Activated CD8-positive, alpha-beta memory T cell treated with anti-CD3 and anti-CD28 coated beads for 36 hours (primary cell): ENCODE results near the gene DPEP3. TPM values are rescaled to one million over a fixed set of nuclear protein-coding genes. Genes with fewer than 3 reads are reported as not detected.

Experiments
- CTCF ChIA-PET: fragments of 350-600 bp; sonication (Branson Sonifier 250); formaldehyde crosslinking; loops from one replicate; lab custom pipeline; 2021; ENCODE audit warnings: antibody characterized with exemption; lab: Charles Lee
- POLR2A ChIA-PET: fragments of 350-600 bp; sonication (Branson Sonifier 250); formaldehyde crosslinking; loops from one replicate; lab custom pipeline; 2021; ENCODE audit warnings: antibody characterized with exemption; lab: Charles Lee
- total RNA-seq, 2 experiments: library from RNA; stranded (reverse); gene quantifications; one replicate each; pipeline ENCODE4 v1.2.3, GENCODE V29; 2021

Gene DPEP3
- total RNA-seq, 2 experiments from 2014 or later, result 0.17 to 0.40 TPM

DNA sequence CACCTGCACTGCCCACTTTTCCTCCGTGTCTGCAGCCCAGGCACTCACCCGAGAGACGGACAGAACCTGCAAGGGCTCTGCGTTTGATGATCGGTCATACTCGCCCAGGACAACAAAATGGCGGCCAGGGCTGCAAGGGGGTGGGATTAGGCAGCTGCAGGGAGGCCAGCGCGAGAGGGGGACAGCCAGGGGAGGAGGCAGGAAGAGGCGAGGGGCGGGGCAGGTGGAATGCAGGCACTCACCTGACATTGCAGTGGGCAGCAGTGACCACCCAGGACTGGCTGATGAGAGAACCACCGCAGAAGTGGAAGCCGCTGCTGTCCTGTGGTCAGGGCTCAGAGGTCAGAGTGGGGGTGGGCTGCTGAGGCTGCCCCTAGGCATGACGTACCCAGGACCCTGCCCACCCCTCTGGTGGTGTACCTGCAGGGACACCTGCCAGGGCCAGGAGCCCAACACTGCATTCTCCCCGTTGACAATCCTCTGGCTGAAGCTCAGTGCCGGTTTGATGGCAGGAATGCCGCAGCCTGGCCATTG, 49.6 kb downstream of the DPEP3 start:
- POLR2A ChIA-PET, result no interaction called here

DNA sequence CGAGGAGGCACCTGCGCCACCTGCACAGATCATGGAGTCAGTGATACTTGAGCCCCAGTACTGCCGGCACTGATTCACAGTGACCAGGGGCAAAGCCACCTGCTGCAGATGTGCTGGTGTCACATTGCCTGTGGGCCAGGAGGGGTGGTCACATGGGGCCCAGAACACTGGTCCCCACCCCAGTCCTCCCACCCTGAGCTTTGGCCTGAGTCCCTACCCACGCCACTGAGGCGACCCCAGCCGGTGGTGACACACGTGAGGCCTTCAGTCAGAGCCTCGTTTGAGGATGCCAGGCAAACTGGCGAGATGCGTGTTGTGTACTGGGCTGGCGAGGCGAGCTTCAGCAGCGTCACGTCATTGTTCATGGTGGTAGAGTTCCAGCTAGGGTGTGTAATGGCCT, 50.1 kb downstream of the DPEP3 start:
- ChIA-PET CTCF (interaction anchor here (0.9 to 6.1 kb wide), 5 partner anchors 10 to 409 kb away, joined by 3 to 45 read pairs (median 4); partner anchors contain the start of genes NRN1L and PSKH1), POLR2A (interaction anchor here (1.1 kb wide), 1 partner anchor 55 kb away, joined by 3 read pairs; no protein-coding TSS in a partner anchor)

More for the DNA sequence above, 49.6 kb downstream of the DPEP3 start:
- CTCF ChIA-PET, result interaction anchor here (0.9 to 6.1 kb wide), 6 partner anchors 8 to 151 kb away, joined by 3 to 45 read pairs (median 4); partner anchors contain the start of genes NRN1L and PSKH1

DNA sequence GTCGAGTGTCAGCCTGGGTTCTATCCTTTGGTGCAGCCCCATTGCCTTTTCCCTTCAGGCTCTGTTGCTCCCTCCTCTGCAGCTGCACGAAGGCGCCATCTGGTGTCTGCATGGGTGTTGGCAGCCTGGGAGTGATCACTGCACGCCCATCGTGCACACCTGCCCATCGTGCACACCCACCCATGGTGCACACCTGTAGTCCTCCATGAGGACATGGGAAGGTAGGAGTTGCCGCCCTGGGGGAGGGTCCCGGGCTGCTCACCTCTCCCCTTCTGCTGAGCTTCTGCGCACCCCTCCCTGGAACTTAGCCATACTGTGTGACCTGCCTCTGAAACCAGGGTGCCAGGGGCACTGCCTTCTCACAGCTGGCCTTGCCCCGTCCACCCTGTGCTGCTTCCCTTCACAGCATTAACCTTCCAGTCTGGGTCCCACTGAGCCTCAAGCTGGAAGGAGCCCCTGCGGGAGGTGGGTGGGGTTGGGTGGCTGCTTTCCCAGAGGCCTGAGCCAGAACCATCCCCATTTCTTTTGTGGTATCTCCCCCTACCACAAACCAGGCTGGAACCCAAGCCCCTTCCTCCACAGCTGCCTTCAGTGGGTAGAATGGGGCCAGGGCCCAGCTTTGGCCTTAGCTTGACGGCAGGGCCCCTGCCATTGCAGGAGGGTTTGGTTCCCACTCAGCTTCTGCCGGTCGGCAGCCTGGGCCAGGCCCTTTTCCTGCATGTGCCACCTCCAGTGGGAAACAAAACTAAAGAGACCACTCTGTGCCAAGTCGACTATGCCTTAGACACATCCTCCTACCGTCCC, 51.5 kb downstream of the DPEP3 start:
- POLR2A ChIA-PET, result interaction anchor here (0.6 kb wide), 1 partner anchor 39 kb away, joined by 4 read pairs; the partner anchor contains the start of gene SLC12A4
- CTCF ChIA-PET, result interaction anchor here (0.6 to 2.0 kb wide), 19 partner anchors 9 to 408 kb away, joined by 3 to 21 read pairs (median 4); partner anchors contain the start of gene NRN1L

DNA sequence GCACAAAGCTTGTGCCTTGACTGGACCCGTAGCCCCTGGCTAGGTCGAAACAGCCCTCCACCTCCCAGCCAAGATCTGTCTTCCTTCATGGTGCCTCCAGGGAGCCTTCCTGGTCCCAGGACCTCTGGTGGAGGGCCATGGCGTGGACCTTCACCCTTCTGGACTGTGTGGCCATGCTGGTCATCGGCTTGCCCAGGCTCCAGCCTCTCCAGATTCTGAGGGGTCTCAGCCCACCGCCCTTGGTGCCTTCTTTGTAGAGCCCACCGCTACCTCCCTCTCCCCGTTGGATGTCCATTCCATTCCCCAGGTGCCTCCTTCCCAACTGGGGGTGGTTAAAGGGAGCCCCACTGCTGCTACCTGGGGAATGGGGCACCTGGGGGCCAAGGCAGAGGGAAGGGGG, 52.2 kb downstream of the DPEP3 start:
- CTCF ChIA-PET, result interaction anchor here (0.5 to 2.0 kb wide), 14 partner anchors 14 to 1388 kb away, joined by 3 to 21 read pairs (median 4); partner anchors contain the start of gene NRN1L
- POLR2A ChIA-PET, result no interaction called here

DNA sequence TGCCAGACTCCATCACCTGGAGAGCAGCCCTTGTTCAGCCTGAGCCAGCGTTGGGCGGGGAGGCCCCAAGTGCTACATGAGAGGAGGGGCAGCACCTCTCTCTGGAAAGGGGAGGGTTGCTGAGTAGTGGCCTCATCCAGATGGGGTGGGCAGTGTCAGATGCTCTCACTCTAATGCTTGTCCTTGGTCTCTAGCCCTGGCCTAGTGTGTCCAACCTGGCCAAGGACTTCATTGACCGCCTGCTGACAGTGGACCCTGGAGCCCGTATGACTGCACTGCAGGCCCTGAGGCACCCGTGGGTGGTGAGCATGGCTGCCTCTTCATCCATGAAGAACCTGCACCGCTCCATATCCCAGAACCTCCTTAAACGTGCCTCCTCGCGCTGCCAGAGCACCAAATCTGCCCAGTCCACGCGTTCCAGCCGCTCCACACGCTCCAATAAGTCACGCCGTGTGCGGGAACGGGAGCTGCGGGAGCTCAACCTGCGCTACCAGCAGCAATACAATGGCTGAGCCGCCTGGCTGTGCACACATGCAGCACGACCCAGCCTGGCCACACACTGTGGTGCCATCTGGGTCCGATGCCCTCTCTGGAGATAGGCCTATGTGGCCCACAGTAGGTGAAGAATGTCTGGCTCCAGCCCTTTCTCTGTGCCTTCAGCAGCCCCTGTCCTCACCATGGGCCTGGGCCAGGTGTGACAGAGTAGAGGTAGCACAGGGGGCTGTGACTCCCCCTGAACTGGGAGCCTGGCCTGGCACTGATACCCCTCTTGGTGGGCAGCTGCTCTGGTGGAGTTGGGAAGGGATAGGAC, 53.0 kb downstream of the DPEP3 start:
- CTCF ChIA-PET, result interaction anchor here (0.5 to 2.0 kb wide), 7 partner anchors 24 to 1387 kb away, joined by 3 to 21 read pairs (median 4); partner anchors contain the start of gene NRN1L

DNA sequence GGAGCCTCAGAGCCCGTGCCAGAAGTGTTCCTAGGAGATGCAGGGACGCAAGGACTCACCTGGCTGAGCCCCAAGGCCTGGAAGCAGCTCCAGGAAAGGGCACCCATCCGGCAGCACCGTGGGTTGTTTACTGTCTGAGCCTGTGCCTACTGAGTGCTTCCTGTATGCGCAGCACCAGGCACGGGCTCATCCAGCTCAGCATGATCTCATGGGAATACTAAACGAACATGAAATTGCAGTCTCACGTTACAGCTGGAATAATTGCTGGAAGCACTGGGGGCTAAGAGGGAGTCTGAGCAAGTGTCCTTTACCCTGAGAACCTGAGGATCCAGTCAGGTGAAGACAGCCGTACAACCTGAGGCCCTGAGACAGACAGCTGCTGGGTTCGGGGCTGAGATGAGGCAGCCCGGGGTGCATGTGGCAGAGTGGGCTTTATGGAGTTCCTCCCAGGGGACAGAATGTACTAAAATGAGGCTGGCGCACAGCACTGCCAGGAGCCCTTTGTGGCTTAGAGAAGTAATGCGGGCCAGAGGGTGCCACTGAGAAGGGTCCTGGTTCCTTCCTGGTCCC, 54.0 kb downstream of the DPEP3 start:
- ChIA-PET CTCF (interaction anchor here (0.6 to 1.4 kb wide), 5 partner anchors 10 to 107 kb away, joined by 3 to 7 read pairs (median 3); no protein-coding TSS in a partner anchor), POLR2A (no interaction called here)

More for the DNA sequence above, 53.0 kb downstream of the DPEP3 start:
- POLR2A ChIA-PET, result no interaction called here

Other genes starting within 250 kb of the DPEP3 start
- 10 to 100 TPM; 18.0 to 18.7 TPM for gene RANBP10, start 173.9 kb downstream of the DPEP3 start, total RNA-seq
- gene TSNAXIP1, start 173.6 kb downstream of the DPEP3 start, total RNA-seq, result 1 to 10 TPM in 1 of 2 experiments, under 1 TPM in 1; 0.84 to 1.7 TPM
- 10 to 100 TPM; 53.4 to 53.9 TPM for gene THAP11, start 138.2 kb downstream of the DPEP3 start, total RNA-seq
- 100 to 1,000 TPM; 176 to 179 TPM for gene NUTF2, start 133.6 kb downstream of the DPEP3 start, total RNA-seq
- 10 to 100 TPM; 49.3 to 50.7 TPM for gene CENPT, start 132.8 kb downstream of the DPEP3 start, total RNA-seq
- 100 to 1,000 TPM; 102 to 104 TPM for gene EDC4, start 107.4 kb downstream of the DPEP3 start, total RNA-seq
- gene NRN1L, start 95.6 kb downstream of the DPEP3 start, total RNA-seq, result 1 to 10 TPM in 1 of 2 experiments, under 1 TPM in 1; 0.59 to 1.1 TPM
- gene PSKH1, start 87.2 kb downstream of the DPEP3 start, total RNA-seq, result 10 to 100 TPM; 13.4 to 14.7 TPM
- 1 to 10 TPM; 2.7 to 4.5 TPM for gene CTRL, start 48.6 kb downstream of the DPEP3 start, total RNA-seq
- 100 to 1,000 TPM; 176 to 185 TPM for gene PSMB10, start 43.6 kb downstream of the DPEP3 start, total RNA-seq
- gene LCAT, start 36.4 kb downstream of the DPEP3 start, total RNA-seq, result 10 to 100 TPM; 14.3 to 15.1 TPM
- 10 to 100 TPM; 42.6 to 44.4 TPM for gene SLC12A4, start 11.9 kb downstream of the DPEP3 start, total RNA-seq
- 1 to 10 TPM; 1.3 to 1.5 TPM for gene DPEP2, start 19.0 kb upstream of the DPEP3 start, total RNA-seq
- not detected for gene DPEP2NB, start 35.4 kb upstream of the DPEP3 start, total RNA-seq
- gene DDX28, start 42.7 kb upstream of the DPEP3 start, total RNA-seq, result 10 to 100 TPM; 27.5 to 28.8 TPM
- gene DUS2, start 42.8 kb upstream of the DPEP3 start, total RNA-seq, result 10 to 100 TPM; 37.1 to 40.3 TPM
- 10 to 100 TPM; 93.1 to 95.4 TPM for gene NFATC3, start 104.9 kb upstream of the DPEP3 start, total RNA-seq